Fibroblast of lung (primary cell): ENCODE results near the gene POLR3E. TPM values are rescaled to one million over a fixed set of nuclear protein-coding genes. Genes with fewer than 3 reads are reported as not detected.

Experiments used
- DNase-seq, 2 donors: peaks; one replicate each; pipeline versions ENCODE4 v3.0.0 to v3.0.0-alpha.2; 2010; ENCODE audit warnings: low read depth in 2 of 2
- H2AFZ ChIP-seq: 2 replicates; pipeline ENCODE4 v1.5.1; 2012; ENCODE audit warnings: low read length, control low read depth, inconsistent platforms
- H3K27ac ChIP-seq: 2 replicates; pipeline ENCODE4 v1.5.1; 2011; ENCODE audit warnings: low read length, control low read depth; ENCODE audit not compliant: insufficient read depth
- H3K27me3 ChIP-seq: 2 replicates; pipeline ENCODE4 v1.5.1; 2011; ENCODE audit warnings: mild to moderate bottlenecking, low read length; ENCODE audit not compliant: control insufficient read depth, insufficient read depth
- H3K36me3 ChIP-seq: 2 replicates; pipeline ENCODE4 v1.5.1; 2011; ENCODE audit warnings: low read length; ENCODE audit not compliant: control insufficient read depth, insufficient read depth
- H3K4me1 ChIP-seq: 2 replicates; pipeline ENCODE4 v1.5.1; 2011; ENCODE audit warnings: low read length; ENCODE audit not compliant: control insufficient read depth, insufficient read depth; ENCODE audit errors: extremely low read depth
- H3K4me2 ChIP-seq: 2 replicates; pipeline ENCODE4 v1.5.1; 2011; ENCODE audit warnings: low read length, control low read depth; ENCODE audit not compliant: insufficient read depth; ENCODE audit errors: extremely low read depth
- H3K4me3 ChIP-seq, 4 experiments: fragments of 200-600 bp in 1 of 4; sonication (generic) in 1 of 4; replicated peaks in 1 of 4; 2 replicates each; pipeline ENCODE4 v1.5.1; 2011 to 2016; ENCODE audit warnings: low read length in 4 of 4, low read depth in 3 of 4, mild to moderate bottlenecking in 3 of 4, control low read depth in 2 of 4, inconsistent platforms in 1 of 4, mixed read lengths in 1 of 4; ENCODE audit not compliant: insufficient read depth in 1 of 4; ENCODE audit errors: control extremely low read depth in 1 of 4
- H3K79me2 ChIP-seq: 2 replicates; pipeline ENCODE4 v1.5.1; 2012; ENCODE audit warnings: mild to moderate bottlenecking, low read length, inconsistent platforms; ENCODE audit not compliant: control insufficient read depth, insufficient read depth
- H3K9ac ChIP-seq: 2 replicates; pipeline ENCODE4 v1.5.1; 2011; ENCODE audit warnings: mild to moderate bottlenecking, low read length, control low read depth; ENCODE audit not compliant: insufficient read depth
- H3K9me3 ChIP-seq: 2 replicates; pipeline ENCODE4 v1.5.1; 2012; ENCODE audit warnings: low read depth, low read length; ENCODE audit not compliant: control insufficient read depth, insufficient read depth
- H4K20me1 ChIP-seq: 2 replicates; pipeline ENCODE4 v1.5.1; 2011; ENCODE audit warnings: low read length; ENCODE audit not compliant: control insufficient read depth, insufficient read depth; ENCODE audit errors: extremely low read depth
- EZH2 ChIP-seq: IDR thresholded peaks from 2 replicates; pipeline ENCODE4 v1.5.1; 2012; ENCODE audit warnings: low read length, control low read depth, mild to moderate bottlenecking; ENCODE audit errors: missing control alignments
- polyA plus RNA-seq, 2 donors: library from polyadenylated mRNA; depleted of rRNA in 1 of 2; stranded (reverse) in 1 of 2; unstranded in 1 of 2; fragments of >200 nt; gene quantifications; 2 replicates each; pipeline ENCODE4 v1.2.1, GENCODE V29; 2011 to 2012; ENCODE audit warnings: missing spikeins in 1 of 2
- total RNA-seq: library from RNA; depleted of rRNA; stranded (reverse); fragments of >200 nt; gene quantifications from 2 replicates; pipeline ENCODE4 v1.2.1, GENCODE V29; 2014
- TF ChIP-seq, protein P1 (sequence below), 2 donors: IDR thresholded peaks in 1 of 2; conservative IDR thresholded peaks in 1 of 2; 1 replicate in 1 of 2; 2 replicates in 1 of 2; pipeline ENCODE4 v1.5.1; 2011 to 2012; ENCODE audit warnings: low read length in 2 of 2, control low read depth in 1 of 2, inconsistent platforms in 1 of 2, low read depth in 1 of 2, mild to moderate bottlenecking in 1 of 2

The POLR3E gene
- total and polyA plus RNA-seq, 2 donors (not counting 1 experiment from before 2014, with no cell fraction given), result 14.2 to 28.9 TPM

- no peak for DNase-seq
- H3K27ac ChIP-seq, result no peak overlapping the region
- TF ChIP-seq EZH2, result no peak
- TF ChIP-seq, protein P1, sequence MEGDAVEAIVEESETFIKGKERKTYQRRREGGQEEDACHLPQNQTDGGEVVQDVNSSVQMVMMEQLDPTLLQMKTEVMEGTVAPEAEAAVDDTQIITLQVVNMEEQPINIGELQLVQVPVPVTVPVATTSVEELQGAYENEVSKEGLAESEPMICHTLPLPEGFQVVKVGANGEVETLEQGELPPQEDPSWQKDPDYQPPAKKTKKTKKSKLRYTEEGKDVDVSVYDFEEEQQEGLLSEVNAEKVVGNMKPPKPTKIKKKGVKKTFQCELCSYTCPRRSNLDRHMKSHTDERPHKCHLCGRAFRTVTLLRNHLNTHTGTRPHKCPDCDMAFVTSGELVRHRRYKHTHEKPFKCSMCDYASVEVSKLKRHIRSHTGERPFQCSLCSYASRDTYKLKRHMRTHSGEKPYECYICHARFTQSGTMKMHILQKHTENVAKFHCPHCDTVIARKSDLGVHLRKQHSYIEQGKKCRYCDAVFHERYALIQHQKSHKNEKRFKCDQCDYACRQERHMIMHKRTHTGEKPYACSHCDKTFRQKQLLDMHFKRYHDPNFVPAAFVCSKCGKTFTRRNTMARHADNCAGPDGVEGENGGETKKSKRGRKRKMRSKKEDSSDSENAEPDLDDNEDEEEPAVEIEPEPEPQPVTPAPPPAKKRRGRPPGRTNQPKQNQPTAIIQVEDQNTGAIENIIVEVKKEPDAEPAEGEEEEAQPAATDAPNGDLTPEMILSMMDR (conservative IDR thresholded peaks at IDR 0.05 in 1 of 2, IDR thresholded peaks at IDR 0.05 in 1 of 2; ENCODE audit: low read depth in 1 of 2, low read length in 2 of 2), result no peak
- H3K9me3 ChIP-seq, result no peaks in the 10 kb centered on the region
- H2AFZ ChIP-seq, result no peak overlapping the region
- no peaks in the 10 kb centered on the region for H3K27me3 ChIP-seq
- no peaks in the 10 kb centered on the region for H3K79me2 ChIP-seq
- no peak overlapping the region for H3K4me2 ChIP-seq
- peaks cover 9% of the 10 kb centered on the region for H3K36me3 ChIP-seq
- no peak overlapping the region for H3K4me3 ChIP-seq
- no peak overlapping the region for H3K9ac ChIP-seq
- no peaks in the 10 kb centered on the region for H4K20me1 ChIP-seq
- H3K4me1 ChIP-seq, result no peaks in the 10 kb centered on the region
Observed at GRCh38 chr16:22315979-22316378, 18.8 kb downstream of the POLR3E start.

DNA sequence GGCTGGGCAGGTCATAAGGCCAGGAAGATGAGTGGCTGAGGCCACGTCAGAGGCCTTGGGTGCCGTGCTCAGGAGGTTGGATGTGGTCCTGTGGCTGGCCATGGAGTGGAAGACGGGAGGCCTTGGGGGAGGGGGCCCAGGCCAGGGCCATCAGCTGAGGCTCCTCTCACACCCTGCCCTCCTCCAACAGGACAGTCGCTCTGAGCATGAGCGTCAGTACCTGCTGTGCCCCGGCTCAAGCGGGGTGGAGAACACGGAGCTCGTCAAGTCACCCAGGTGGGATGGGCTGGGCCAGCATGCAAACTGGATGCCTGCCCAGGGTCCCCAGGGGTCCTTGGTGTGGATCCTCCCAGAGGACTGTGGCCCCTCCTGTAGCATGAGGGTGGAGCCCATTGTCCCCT, 19.2 kb downstream of the POLR3E start:
- TF ChIP-seq EZH2, result no peak
- TF ChIP-seq, protein P1 (conservative IDR thresholded peaks at IDR 0.05 in 1 of 2, IDR thresholded peaks at IDR 0.05 in 1 of 2; ENCODE audit: low read depth in 1 of 2, low read length in 2 of 2), result no peak
- H4K20me1 ChIP-seq, result no peaks in the 10 kb centered on the region
- no peak overlapping the region for H2AFZ ChIP-seq
- peaks cover 9% of the 10 kb centered on the region for H3K36me3 ChIP-seq
- no peaks in the 10 kb centered on the region for H3K27me3 ChIP-seq
- no peaks in the 10 kb centered on the region for H3K9me3 ChIP-seq
- H3K9ac ChIP-seq, result no peak overlapping the region
- H3K4me3 ChIP-seq, result no peak overlapping the region
- no peaks in the 10 kb centered on the region for H3K4me1 ChIP-seq
- H3K27ac ChIP-seq, result no peak overlapping the region
- no peak for DNase-seq
- H3K4me2 ChIP-seq, result no peak overlapping the region
- no peaks in the 10 kb centered on the region for H3K79me2 ChIP-seq

DNA sequence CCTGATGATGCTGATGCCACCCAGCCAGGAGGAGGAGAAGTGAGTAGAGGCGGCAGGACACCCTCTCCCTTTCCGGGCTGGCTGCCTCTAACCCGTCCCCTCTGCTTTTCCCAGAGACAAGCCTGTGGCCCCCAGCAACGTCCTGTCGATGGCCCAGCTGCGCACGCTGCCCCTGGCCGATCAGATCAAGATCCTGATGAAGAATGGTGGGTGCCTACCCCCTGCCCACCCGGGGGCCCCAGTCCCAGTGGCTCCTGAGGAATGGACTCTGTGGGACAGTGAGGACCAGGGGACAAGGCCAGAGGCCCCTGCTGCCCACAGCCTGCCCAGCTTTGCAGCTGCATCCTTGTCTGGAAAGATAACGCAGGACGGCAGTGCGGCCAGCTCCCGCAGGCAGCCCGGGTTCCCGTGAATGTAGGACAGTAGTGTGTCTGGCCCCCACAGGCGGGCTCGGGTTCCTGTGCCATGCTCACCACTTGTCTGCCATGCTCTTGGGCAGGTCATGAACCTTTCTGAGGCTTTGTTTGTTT, 19.9 kb downstream of the POLR3E start:
- DNase-seq, result no peak
- Histone ChIP-seq H2AFZ (no peak overlapping the region), H3K27ac (no peak overlapping the region), H3K9me3 (no peaks in the 10 kb centered on the region), H3K4me2 (no peak overlapping the region), H3K27me3 (no peaks in the 10 kb centered on the region), H4K20me1 (no peaks in the 10 kb centered on the region), H3K9ac (no peak overlapping the region), H3K4me3 (no peak overlapping the region), H3K36me3 (peaks cover 15% of the 10 kb centered on the region), H3K79me2 (no peaks in the 10 kb centered on the region), H3K4me1 (no peaks in the 10 kb centered on the region)
- TF ChIP-seq, protein P1 (conservative IDR thresholded peaks at IDR 0.05 in 1 of 2, IDR thresholded peaks at IDR 0.05 in 1 of 2; ENCODE audit: low read depth in 1 of 2, low read length in 2 of 2), result no peak
- TF ChIP-seq EZH2, result no peak
